Activated CD4-positive, alpha-beta T cell treated with anti-CD3 and anti-CD28 coated beads for 36 hours (primary cell): ENCODE results near the gene PPME1. TPM values are rescaled to one million over a fixed set of nuclear protein-coding genes. Genes with fewer than 3 reads are reported as not detected.

Experiments used
- ATAC-seq: fragments of 200-7000 bp; cut with Tn5 transposase; one replicate; pipeline ENCODE4 v1.10.0; 2021; ENCODE audit warnings: mild to moderate bottlenecking, moderate library complexity
- CTCF ChIA-PET: fragments of 350-600 bp; sonication (Branson Sonifier 250); formaldehyde crosslinking; loops from one replicate; lab custom pipeline; 2021; ENCODE audit warnings: antibody characterized with exemption; lab: Charles Lee
- POLR2A ChIA-PET: fragments of 350-600 bp; sonication (Branson Sonifier 250); formaldehyde crosslinking; loops from one replicate; lab custom pipeline; 2021; ENCODE audit warnings: antibody characterized with exemption, inconsistent platforms; lab: Charles Lee
- DNase-seq: peaks from one replicate; pipeline ENCODE4 v3.0.0-alpha.2; 2020
- H3K27ac Mint-ChIP-seq: one replicate; pipeline ENCODE4 v1.8.0; 2021; ENCODE audit warnings: mixed read lengths
- H3K27me3 Mint-ChIP-seq: one replicate; pipeline ENCODE4 v1.8.0; 2021; ENCODE audit warnings: mixed read lengths
- H3K36me3 Mint-ChIP-seq: one replicate; pipeline ENCODE4 v1.8.0; 2021; ENCODE audit warnings: low read depth, mixed read lengths
- H3K4me1 Mint-ChIP-seq: one replicate; pipeline ENCODE4 v1.8.0; 2021; ENCODE audit warnings: mixed read lengths
- H3K4me3 Mint-ChIP-seq: one replicate; pipeline ENCODE4 v1.8.0; 2021; ENCODE audit warnings: mild to moderate bottlenecking, moderate library complexity, mixed read lengths
- H3K9me3 Mint-ChIP-seq: one replicate; pipeline ENCODE4 v1.8.0; 2021; ENCODE audit warnings: low read depth, mixed read lengths
- intact Hi-C, 2 experiments: fragments of 100-400 bp; cut with DNase I in 1 of 2; cut with micrococcal nuclease in 1 of 2; formaldehyde crosslinking; loops; one replicate each; pipeline versions ENCODE4 v1.14.2 to v1.15.1; 2022 to 2024; cut with DNase I, micrococcal nuclease
- total RNA-seq, 2 experiments: library from RNA; stranded (reverse); gene quantifications; one replicate each; pipeline ENCODE4 v1.2.3, GENCODE V29; 2021

Gene PPME1
- total RNA-seq, 2 experiments from 2014 or later, result 54.2 to 61.5 TPM

DNA sequence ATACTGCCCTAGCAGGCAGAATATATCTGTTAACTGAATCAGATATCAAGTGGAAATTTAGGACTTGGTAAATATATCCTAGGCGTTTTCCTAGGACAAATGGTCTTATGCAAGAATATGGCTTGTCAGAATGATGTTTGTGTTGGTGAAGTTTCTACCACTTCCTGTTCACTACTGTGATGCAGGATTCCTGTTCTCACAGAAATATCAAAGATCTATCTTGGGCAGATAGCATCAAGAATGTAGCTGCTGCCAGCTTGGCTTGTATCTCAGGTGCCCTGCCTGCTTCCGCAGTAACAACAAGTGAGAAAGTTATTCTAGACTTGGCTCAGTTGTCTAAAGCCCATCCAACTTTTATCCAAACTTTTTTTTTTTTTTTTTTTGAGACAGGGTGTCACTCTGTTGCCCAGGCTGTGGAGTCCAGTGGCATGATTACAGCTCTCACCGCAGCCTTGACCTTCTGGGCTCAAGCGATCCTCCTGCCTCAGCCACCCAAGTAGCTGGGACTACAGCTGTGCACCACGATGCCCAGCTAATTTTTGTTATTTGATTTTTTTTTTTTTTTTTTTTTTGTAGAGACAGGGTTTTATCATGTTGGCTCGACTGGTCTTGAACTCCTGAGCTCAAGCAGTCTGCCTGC lies 61.3 kb downstream of the PPME1 start:
- H3K36me3 Mint-ChIP-seq, result peaks cover 31% of the 10 kb centered on the region
- H3K27me3 Mint-ChIP-seq, result no peaks in the 10 kb centered on the region
- ATAC-seq (peak; percentile 61), DNase-seq (peak; percentile 15)
- intact Hi-C loops, result no loop called here
- peak overlapping the region; percentile 19 for H3K27ac Mint-ChIP-seq
- CTCF ChIA-PET, result interaction anchor here (0.5 kb wide), 1 partner anchor 1437 kb away, joined by 3 read pairs; no protein-coding TSS in a partner anchor
- no peak overlapping the region for H3K4me3 Mint-ChIP-seq
- H3K9me3 Mint-ChIP-seq, result no peaks in the 10 kb centered on the region
- H3K4me1 Mint-ChIP-seq, result peaks cover 32% of the 10 kb centered on the region
- POLR2A ChIA-PET, result interaction anchor here (0.6 kb wide), 1 partner anchor 360 kb away, joined by 9 read pairs; the partner anchor contains the start of gene POLD3

DNA sequence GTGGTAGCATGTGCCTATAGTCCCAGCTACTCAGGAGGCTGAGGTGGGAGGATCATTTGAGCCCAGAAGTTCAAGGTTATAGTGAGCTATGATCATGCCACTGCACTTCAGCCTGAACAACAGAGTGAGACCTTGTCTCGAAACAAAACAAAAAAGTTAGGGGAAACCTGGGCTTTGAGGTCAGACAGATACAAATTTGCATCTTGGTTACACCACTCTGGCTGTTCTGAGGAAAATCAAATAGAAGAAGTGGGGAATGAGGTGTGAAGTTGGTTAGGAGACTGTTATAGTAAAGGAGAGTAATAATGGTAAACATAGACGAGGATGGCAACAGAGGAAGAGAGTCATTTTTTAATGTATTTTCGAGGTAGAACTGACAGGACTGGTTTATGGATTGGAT lies 62.6 kb downstream of the PPME1 start:
- Mint-ChIP-seq H3K27me3 (no peaks in the 10 kb centered on the region), H3K27ac (no peak overlapping the region), H3K4me1 (peaks cover 34% of the 10 kb centered on the region), H3K4me3 (no peak overlapping the region), H3K9me3 (no peaks in the 10 kb centered on the region), H3K36me3 (peaks cover 39% of the 10 kb centered on the region)
- ATAC-seq, result peak; percentile 12
- ChIA-PET POLR2A (no interaction called here), CTCF (no interaction called here)
- intact Hi-C loops, result no loop called here
- DNase-seq, result no peak

DNA sequence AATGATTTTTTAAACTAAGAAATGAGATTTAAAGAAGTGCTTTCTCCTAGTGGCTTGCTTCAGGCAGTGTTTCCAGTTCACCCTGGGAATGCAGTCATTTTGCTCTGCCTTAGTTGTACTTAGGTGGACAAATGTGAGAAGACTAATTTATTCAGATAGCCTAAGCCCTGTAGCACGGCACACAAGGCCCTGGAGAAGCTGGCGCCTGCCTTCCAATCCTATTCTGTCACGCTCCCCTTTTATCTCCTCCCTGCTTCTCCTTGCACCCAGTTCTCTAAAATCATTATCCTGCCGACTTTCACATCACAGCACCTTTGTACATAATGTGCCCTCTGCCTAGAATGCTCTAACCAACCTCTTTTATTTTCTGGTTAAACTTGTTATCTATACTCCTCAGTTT lies 64.0 kb downstream of the PPME1 start:
- CTCF ChIA-PET, result no interaction called here
- Mint-ChIP-seq H3K27ac (no peak overlapping the region), H3K4me3 (no peak overlapping the region), H3K27me3 (no peaks in the 10 kb centered on the region), H3K36me3 (peaks cover 45% of the 10 kb centered on the region), H3K4me1 (peaks cover 37% of the 10 kb centered on the region), H3K9me3 (no peaks in the 10 kb centered on the region)
- intact Hi-C loops, result no loop called here
- POLR2A ChIA-PET, result no interaction called here
- ATAC-seq, result no peak
- DNase-seq, result no peak

DNA sequence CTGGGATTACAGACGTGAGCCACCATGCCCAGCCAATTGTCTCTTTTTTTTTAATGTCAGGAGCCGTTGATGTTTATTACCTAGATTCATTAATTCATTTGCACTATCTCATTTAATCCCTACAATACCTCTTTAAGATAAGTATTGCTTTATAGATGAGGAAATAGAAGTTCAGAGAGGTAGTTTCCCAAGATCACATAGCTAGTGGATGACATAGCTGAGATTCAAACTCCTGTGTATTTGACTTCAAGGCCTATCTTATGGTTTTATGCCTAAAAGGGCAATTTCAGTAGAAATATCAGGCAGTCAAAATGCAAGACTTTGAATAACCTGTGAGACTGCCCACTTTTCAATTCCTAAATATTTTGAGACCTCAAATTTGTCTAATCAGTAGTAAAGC lies 66.5 kb downstream of the PPME1 start:
- H3K36me3 Mint-ChIP-seq, result peaks cover 46% of the 10 kb centered on the region
- intact Hi-C loops, result no loop called here

DNA sequence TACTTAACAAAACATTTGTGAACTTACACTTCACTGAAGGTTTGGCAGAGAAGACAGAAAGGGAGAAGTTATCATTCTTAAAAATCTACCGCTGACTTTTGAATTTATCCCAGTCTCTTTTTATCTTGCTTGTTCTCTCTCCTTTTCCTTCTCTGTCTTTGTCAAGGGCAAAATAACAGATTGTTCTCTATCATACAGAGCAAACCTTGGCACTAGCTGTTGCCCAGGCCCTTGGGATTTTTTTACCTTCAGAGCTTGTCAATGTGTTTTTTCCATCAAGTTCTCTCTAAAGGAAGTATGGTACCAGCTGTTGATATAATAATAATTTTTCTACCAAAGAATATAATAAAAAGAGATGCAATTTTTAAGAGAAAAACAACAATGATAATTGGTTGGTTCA lies 67.2 kb downstream of the PPME1 start:
- no peaks in the 10 kb centered on the region for H3K27me3 Mint-ChIP-seq
- no peak for ATAC-seq
- H3K27ac Mint-ChIP-seq, result no peak overlapping the region
- H3K4me3 Mint-ChIP-seq, result no peak overlapping the region
- peaks cover 42% of the 10 kb centered on the region for H3K36me3 Mint-ChIP-seq
- H3K4me1 Mint-ChIP-seq, result peaks cover 20% of the 10 kb centered on the region
- POLR2A ChIA-PET, result no interaction called here
- H3K9me3 Mint-ChIP-seq, result no peaks in the 10 kb centered on the region
- CTCF ChIA-PET, result interaction anchor here (0.7 to 2.8 kb wide), 2 partner anchors 17 to 217 kb away, joined by 3 to 13 read pairs; no protein-coding TSS in a partner anchor
- intact Hi-C loops, result no loop called here
- DNase-seq, result no peak

More for the DNA sequence above, 66.5 kb downstream of the PPME1 start:
- Mint-ChIP-seq H3K4me1 (peaks cover 25% of the 10 kb centered on the region), H3K4me3 (no peak overlapping the region), H3K27me3 (no peaks in the 10 kb centered on the region), H3K27ac (no peak overlapping the region), H3K9me3 (no peaks in the 10 kb centered on the region)
- ATAC-seq, result no peak
- ChIA-PET CTCF (interaction anchor here (0.6 to 2.8 kb wide), 3 partner anchors 10 to 83 kb away, joined by 3 to 13 read pairs (median 4); no protein-coding TSS in a partner anchor), POLR2A (interaction anchor here (0.5 to 0.6 kb wide), 2 partner anchors 62 to 178 kb away, joined by 3 read pairs; no protein-coding TSS in a partner anchor)
- no peak for DNase-seq

DNA sequence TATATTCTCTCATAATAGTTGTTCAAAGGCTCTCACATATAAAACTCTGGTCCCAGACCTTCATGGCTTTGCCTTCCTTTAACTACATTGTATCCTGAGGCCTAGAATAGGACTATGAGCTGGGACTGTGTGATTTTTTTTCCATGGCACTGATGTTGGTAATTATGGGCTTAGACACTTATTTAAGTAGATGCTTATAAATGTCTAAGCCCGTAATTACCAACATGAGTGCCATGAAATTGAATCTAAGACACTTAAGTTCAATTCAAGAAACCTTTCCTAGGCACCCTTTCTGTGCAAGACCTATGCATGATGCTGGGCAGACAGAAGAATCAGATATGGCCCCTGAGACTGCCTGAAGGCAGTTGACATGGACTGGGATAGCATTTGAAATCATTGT lies 77.4 kb downstream of the PPME1 start:
- CTCF ChIA-PET, result interaction anchor here (0.7 to 1.0 kb wide), 3 partner anchors 11 to 202 kb away, joined by 3 to 5 read pairs (median 4); no protein-coding TSS in a partner anchor
- POLR2A ChIA-PET, result no interaction called here

DNA sequence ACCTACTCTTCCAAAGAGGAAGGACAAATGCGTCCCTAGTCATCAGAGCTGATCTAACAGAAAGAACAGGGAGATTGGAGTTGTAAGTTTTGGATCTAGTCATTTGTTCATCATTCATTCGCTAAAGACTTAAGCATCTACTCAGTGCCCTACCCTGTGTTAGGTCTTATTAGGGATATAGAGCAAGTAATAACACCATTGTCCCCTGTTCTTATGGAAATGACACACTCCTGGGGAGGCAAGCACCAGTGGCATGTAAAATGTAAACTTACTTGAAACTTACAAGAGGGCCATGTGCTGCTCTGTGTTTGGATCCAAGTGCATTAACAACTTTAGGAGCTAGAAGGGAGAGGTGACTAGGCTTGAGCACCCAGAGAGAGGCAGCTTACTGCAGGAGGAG lies 78.4 kb downstream of the PPME1 start:
- POLR2A ChIA-PET, result no interaction called here
- H3K4me1 Mint-ChIP-seq, result no peaks in the 10 kb centered on the region
- ATAC-seq, result no peak

More for the DNA sequence above, 77.4 kb downstream of the PPME1 start:
- ATAC-seq, result no peak
- DNase-seq, result no peak
- no peaks in the 10 kb centered on the region for H3K4me1 Mint-ChIP-seq
- H3K27ac Mint-ChIP-seq, result no peak overlapping the region
- intact Hi-C loops, result no loop called here
- no peak overlapping the region for H3K4me3 Mint-ChIP-seq
- no peaks in the 10 kb centered on the region for H3K9me3 Mint-ChIP-seq
- H3K27me3 Mint-ChIP-seq, result no peaks in the 10 kb centered on the region
- peaks cover 40% of the 10 kb centered on the region for H3K36me3 Mint-ChIP-seq

DNA sequence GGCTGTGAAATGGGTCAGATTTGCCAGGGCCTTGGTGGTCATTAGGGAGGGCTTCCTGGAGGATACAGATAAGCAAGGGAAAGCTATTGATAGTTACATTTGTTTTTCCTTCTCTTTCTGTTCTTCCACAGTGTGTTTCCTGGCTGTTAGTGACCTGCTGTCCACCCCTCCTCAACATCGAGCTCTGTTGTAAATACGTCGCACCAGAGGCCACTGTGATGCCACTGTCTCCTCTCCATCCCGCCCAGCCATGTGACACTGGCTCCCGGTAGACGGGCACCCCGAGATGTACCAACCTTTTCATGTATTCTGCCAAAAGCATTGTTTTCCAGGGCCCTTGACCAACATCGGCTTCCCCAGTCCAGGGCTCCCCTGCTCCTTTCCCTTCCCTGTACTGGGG lies 82.3 kb downstream of the PPME1 start:
- no peak overlapping the region for H3K4me3 Mint-ChIP-seq
- no peaks in the 10 kb centered on the region for H3K9me3 Mint-ChIP-seq
- no peaks in the 10 kb centered on the region for H3K4me1 Mint-ChIP-seq
- intact Hi-C loops, result loop anchor here in 1 of 2 experiments (10.0 kb wide), 1 partner anchor 289 kb away; no protein-coding TSS in a partner anchor
- ChIA-PET CTCF (interaction anchor here (0.6 kb wide), 1 partner anchor 103 kb away, joined by 4 read pairs; no protein-coding TSS in a partner anchor), POLR2A (interaction anchor here (0.6 kb wide), 1 partner anchor 71 kb away, joined by 3 read pairs; no protein-coding TSS in a partner anchor)
- no peaks in the 10 kb centered on the region for H3K27me3 Mint-ChIP-seq
- peaks cover 12% of the 10 kb centered on the region for H3K36me3 Mint-ChIP-seq
- DNase-seq (no peak), ATAC-seq (no peak)
- H3K27ac Mint-ChIP-seq, result no peak overlapping the region

More for the DNA sequence above, 78.4 kb downstream of the PPME1 start:
- H3K9me3 Mint-ChIP-seq, result no peaks in the 10 kb centered on the region
- intact Hi-C loops, result no loop called here
- no peak for DNase-seq
- no peak overlapping the region for H3K4me3 Mint-ChIP-seq
- peaks cover 34% of the 10 kb centered on the region for H3K36me3 Mint-ChIP-seq
- peak overlapping the region; percentile 15 for H3K27ac Mint-ChIP-seq
- CTCF ChIA-PET, result interaction anchor here (0.6 kb wide), 1 partner anchor 708 kb away, joined by 3 read pairs; no protein-coding TSS in a partner anchor
- no peaks in the 10 kb centered on the region for H3K27me3 Mint-ChIP-seq

DNA sequence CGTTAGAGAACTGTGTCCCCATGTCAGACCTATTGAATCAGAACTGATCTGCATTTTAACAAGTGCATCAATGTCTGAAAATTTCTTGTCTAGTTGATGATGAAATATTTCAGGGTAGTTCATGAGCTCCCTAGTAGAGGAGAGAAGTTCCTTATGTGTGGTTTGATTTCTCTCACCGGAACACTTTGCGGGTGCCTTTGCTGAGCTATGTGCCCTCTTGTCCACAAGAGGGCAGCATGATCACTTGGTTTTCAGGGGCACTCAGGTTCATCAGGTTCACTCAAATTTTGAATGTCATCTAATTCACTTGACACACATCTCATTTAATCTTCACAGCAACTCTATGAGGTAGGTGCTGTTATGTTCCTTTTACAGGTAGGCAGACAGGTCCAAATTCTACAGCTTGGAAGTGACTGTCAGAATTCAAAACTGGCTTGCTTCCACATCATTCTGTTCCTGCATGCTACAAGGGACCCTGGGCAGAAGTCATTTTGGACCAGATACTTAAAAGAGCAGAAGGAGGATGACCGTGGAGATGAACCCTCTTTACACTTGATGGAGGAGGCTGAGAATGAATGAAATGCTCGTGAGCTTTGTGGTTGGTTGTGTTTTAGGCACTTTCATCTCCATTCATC lies 84.8 kb downstream of the PPME1 start:
- no peak overlapping the region for H3K4me3 Mint-ChIP-seq
- no peaks in the 10 kb centered on the region for H3K9me3 Mint-ChIP-seq
- intact Hi-C loops, result loop anchor here (1.0 to 10.0 kb wide), 5 partner anchors 65 to 316 kb away; no protein-coding TSS in a partner anchor
- ATAC-seq (peak; percentile 84), DNase-seq (peak; percentile 70)
- no peaks in the 10 kb centered on the region for H3K4me1 Mint-ChIP-seq
- CTCF ChIA-PET, result interaction anchor here (0.5 to 3.1 kb wide), 43 partner anchors 9 to 1937 kb away, joined by 3 to 49 read pairs (median 4); partner anchors contain the start of gene P4HA3
- POLR2A ChIA-PET, result interaction anchor here (0.6 to 0.7 kb wide), 2 partner anchors 66 to 193 kb away, joined by 3 to 4 read pairs; no protein-coding TSS in a partner anchor
- no peaks in the 10 kb centered on the region for H3K27me3 Mint-ChIP-seq
- H3K27ac Mint-ChIP-seq, result no peak overlapping the region
- peaks cover 9% of the 10 kb centered on the region for H3K36me3 Mint-ChIP-seq

DNA sequence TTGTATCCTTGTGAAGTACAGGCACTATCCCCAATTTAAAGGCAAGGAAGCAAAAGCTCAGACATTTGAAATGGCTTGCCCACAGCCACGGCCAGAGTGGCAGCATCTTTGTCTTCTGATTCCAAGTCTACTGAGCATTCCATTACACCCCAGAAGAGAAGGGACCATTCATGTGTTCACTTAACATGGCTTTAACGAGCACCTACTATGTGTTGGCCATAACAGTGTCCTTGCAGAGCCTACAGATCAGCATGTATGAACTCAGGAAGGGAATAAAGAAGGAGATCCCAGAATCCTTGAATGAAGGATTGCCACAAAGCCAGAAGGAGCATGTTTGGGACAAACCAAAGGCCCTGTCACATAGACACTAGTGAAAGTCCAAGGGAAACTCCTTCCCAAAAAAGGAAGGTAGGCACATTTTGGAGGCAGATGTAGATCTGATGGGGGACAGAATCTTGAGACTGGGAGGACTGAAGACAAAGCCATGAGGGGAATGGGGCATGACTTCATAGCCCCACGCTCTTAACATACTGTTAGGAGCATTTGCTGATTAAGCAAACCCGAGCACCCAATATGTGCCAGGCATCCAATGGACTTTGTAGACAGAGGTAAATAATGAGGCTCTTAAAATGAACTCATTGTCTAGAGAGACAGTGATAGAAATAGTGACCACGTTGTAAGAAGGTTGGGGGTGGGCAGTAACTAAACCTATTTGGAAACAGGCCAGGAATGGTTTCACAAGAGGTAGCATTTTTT lies 85.5 kb downstream of the PPME1 start:
- Mint-ChIP-seq H3K9me3 (no peaks in the 10 kb centered on the region), H3K27me3 (no peaks in the 10 kb centered on the region), H3K27ac (no peak overlapping the region), H3K4me3 (no peak overlapping the region), H3K36me3 (peaks cover 9% of the 10 kb centered on the region), H3K4me1 (no peaks in the 10 kb centered on the region)
- ChIA-PET CTCF (interaction anchor here (0.5 to 3.1 kb wide), 27 partner anchors 9 to 1938 kb away, joined by 3 to 49 read pairs (median 5); no protein-coding TSS in a partner anchor), POLR2A (interaction anchor here (0.7 kb wide), 1 partner anchor 193 kb away, joined by 3 read pairs; no protein-coding TSS in a partner anchor)
- intact Hi-C loops, result loop anchor here (1.0 to 10.0 kb wide), 3 partner anchors 65 to 316 kb away; no protein-coding TSS in a partner anchor
- DNase-seq (no peak), ATAC-seq (no peak)
